Right cardiac atrium (tissue), 5 donors: Measurements from ENCODE around the gene CYP27C1. TPM values are rescaled to one million over a fixed set of nuclear protein-coding genes. Genes with fewer than 3 reads are reported as not detected.
"Not testable (repeated sequence)": the region's sequence is repeated elsewhere in the genome, so short reads cannot be mapped to it uniquely, and the experiment has no call there.

Experiments
- ATAC-seq, 2 donors: fragments of 200-7000 bp; cut with Tn5 transposase; one replicate each; pipeline versions ENCODE4 v1.8.0 to v1.9.1; 2020; ENCODE audit warnings: moderate library complexity in 2 of 2, mild to moderate bottlenecking in 1 of 2
- DNase-seq, 3 donors: peaks; one replicate each; pipeline ENCODE4 v3.0.0-alpha.2; 2020
- H3K27ac ChIP-seq: one replicate; pipeline ENCODE4 v1.5.1; 2013; ENCODE audit warnings: mild to moderate bottlenecking, low read length, control low read depth, moderate library complexity
- H3K27me3 ChIP-seq: one replicate; pipeline ENCODE4 v1.6.1; 2013; ENCODE audit not compliant: control insufficient read depth, insufficient read depth
- H3K4me1 ChIP-seq: one replicate; pipeline ENCODE4 v1.6.1; 2013; ENCODE audit warnings: low read length; ENCODE audit not compliant: control insufficient read depth, insufficient read depth
- H3K4me3 ChIP-seq: one replicate; pipeline ENCODE4 v1.5.1; 2013; ENCODE audit warnings: low read length, control low read depth
- H3K9me3 ChIP-seq: one replicate; pipeline ENCODE4 v1.6.1; 2013; ENCODE audit warnings: low read length; ENCODE audit not compliant: control insufficient read depth
- WGBS: extraction: QIAGEN DNeasy Blood & Tissue Kit; methylation state at CpG from one replicate; pipeline ENCODE4 v1.1.7; 2013; 5-methylcytosine and 5-hydroxymethylcytosine counted together
- intact Hi-C, 4 donors: fragments of 100-400 bp; cut with DNase I; formaldehyde crosslinking; loops; one replicate each; pipeline versions ENCODE4 v1.11.0 to v1.14.0; 2022 to 2023
- long read RNA-seq, 4 donors: library from polyadenylated mRNA; unstranded; transcript quantifications; one replicate each; pipeline ENCODE4 v2.0.0, GENCODE V29; 2020 to 2021
- polyA plus RNA-seq: library from polyadenylated mRNA; stranded (reverse); fragments of 200-250 nt; gene quantifications from one replicate; pipeline ENCODE4 v1.2.3, GENCODE V29; 2013
- total RNA-seq, 4 donors: library from RNA; stranded (reverse); fragmentation: NEBNext Ultra II Directional; extraction: Animal tissue kit (Norgen Biotek cat#: 25700); gene quantifications; one replicate each; pipeline ENCODE4 v1.2.1, GENCODE V29; 2021
- donor health status: healthy with polysubstance abuse.
- donor health status: DM: no; HTN: yes; CAD: no.
- donor health status: DM: no; HTN: no; CAD: no.
- donor health status: DM: no; HTN: yes; CAD: no; lungs with severe emphysema.
- donor health status: DM: yes; HTN: yes; CAD: no.

The CYP27C1 gene
- total RNA-seq, result under 1 TPM; 0.18 to 0.29 (median 0.24) TPM
- 0.20 TPM for polyA plus RNA-seq
- long read RNA-seq, donor 1, partial matches to known transcripts, result 0 of 2 reads
- long read RNA-seq, donor 1, other reads (novel, unspliced or antisense), result 2 of 2 reads
- long read RNA-seq, donor 2, result 0 reads
- long read RNA-seq, donor 3, result 0 reads
- long read RNA-seq, donor 4, result 0 reads

GRCh38 chr2:127220102-127220767 is at the start of gene CYP27C1:
TSS of gene CYP27C1 (minus strand) at chr2:127220299. CDS start at chr2:127220270, 29 bp downstream.
- Histone ChIP-seq H3K27ac (no peak within 1 kb of the TSS), H3K4me3 (peak within 1 kb of the TSS; percentile 78), H3K4me1 (no peaks in the 10 kb centered on the region), H3K9me3 (no peaks in the 10 kb centered on the region), H3K27me3 (no peaks in the 10 kb centered on the region)
- peak in 1 of 3 donors; percentile 57 for DNase-seq
- intact Hi-C loops, result no loop called here
- ATAC-seq, result peak; percentile 24 to 39
- under 1% methylated on average over 43 of the region's 43 CpGs for WGBS

- Histone ChIP-seq H3K27me3 (no peaks in the 10 kb centered on the region), H3K27ac (no peak overlapping the region), H3K4me3 (no peak overlapping the region), H3K9me3 (no peaks in the 10 kb centered on the region), H3K4me1 (no peaks in the 10 kb centered on the region)
- intact Hi-C loops, result no loop called here
- ATAC-seq, result no peak
- WGBS, result 80% methylated on average over 8 of the region's 8 CpGs
- DNase-seq, result no peak
Observed at GRCh38 chr2:127261804-127262406, 41.8 kb upstream of the CYP27C1 start.

GRCh38 chr2:127259355-127259754 is 39.3 kb upstream of the CYP27C1 start:
- H3K9me3 ChIP-seq, result no peaks in the 10 kb centered on the region
- 96% methylated on average over 5 of the region's 5 CpGs for WGBS
- no peak overlapping the region for H3K27ac ChIP-seq
- DNase-seq (no peak), ATAC-seq (no peak)
- no peaks in the 10 kb centered on the region for H3K27me3 ChIP-seq
- H3K4me1 ChIP-seq, result no peaks in the 10 kb centered on the region
- intact Hi-C loops, result no loop called here
- H3K4me3 ChIP-seq, result no peak overlapping the region

GRCh38 chr2:127256866-127257265 is 36.8 kb upstream of the CYP27C1 start:
- 71% methylated on average over 8 of the region's 8 CpGs for WGBS
- no peaks in the 10 kb centered on the region for H3K4me1 ChIP-seq
- DNase-seq, result no peak
- intact Hi-C loops, result no loop called here
- no peaks in the 10 kb centered on the region for H3K9me3 ChIP-seq
- no peak overlapping the region for H3K27ac ChIP-seq
- ATAC-seq, result no peak
- H3K27me3 ChIP-seq, result no peaks in the 10 kb centered on the region
- H3K4me3 ChIP-seq, result no peak overlapping the region

- intact Hi-C loops, result no loop called here
- WGBS, result 83% methylated on average over 3 of the region's 3 CpGs
- H3K9me3 ChIP-seq, result no peaks in the 10 kb centered on the region
- H3K4me3 ChIP-seq, result no peak overlapping the region
- H3K4me1 ChIP-seq, result no peaks in the 10 kb centered on the region
- H3K27me3 ChIP-seq, result no peaks in the 10 kb centered on the region
- ATAC-seq (no peak), DNase-seq (no peak)
- no peak overlapping the region for H3K27ac ChIP-seq
Observed at GRCh38 chr2:127256381-127256780, 36.3 kb upstream of the CYP27C1 start.

GRCh38 chr2:127255721-127256120 is 35.6 kb upstream of the CYP27C1 start:
- DNase-seq, result no peak
- ATAC-seq, result no peak
- no peak overlapping the region for H3K4me3 ChIP-seq
- no peaks in the 10 kb centered on the region for H3K4me1 ChIP-seq
- intact Hi-C loops, result no loop called here
- H3K27ac ChIP-seq, result no peak overlapping the region
- H3K27me3 ChIP-seq, result no peaks in the 10 kb centered on the region
- WGBS, result 95% methylated on average over 6 of the region's 6 CpGs
- no peaks in the 10 kb centered on the region for H3K9me3 ChIP-seq

- 56% methylated on average over 2 of the region's 2 CpGs for WGBS
- ATAC-seq (peak; percentile 34 to 43), DNase-seq (no peak)
- Histone ChIP-seq H3K4me3 (no peak overlapping the region), H3K4me1 (no peaks in the 10 kb centered on the region), H3K9me3 (no peaks in the 10 kb centered on the region), H3K27ac (no peak overlapping the region), H3K27me3 (no peaks in the 10 kb centered on the region)
- intact Hi-C loops, result no loop called here
Observed at GRCh38 chr2:127255146-127255545, 35.0 kb upstream of the CYP27C1 start.

GRCh38 chr2:127254386-127254981 is 34.4 kb upstream of the CYP27C1 start:
- ATAC-seq (no peak), DNase-seq (no peak)
- H3K9me3 ChIP-seq, result no peaks in the 10 kb centered on the region
- 75% methylated on average over 7 of the region's 7 CpGs for WGBS
- no peak overlapping the region for H3K27ac ChIP-seq
- no peaks in the 10 kb centered on the region for H3K27me3 ChIP-seq
- H3K4me3 ChIP-seq, result no peak overlapping the region
- intact Hi-C loops, result no loop called here
- no peaks in the 10 kb centered on the region for H3K4me1 ChIP-seq

GRCh38 chr2:127241184-127241583 is 21.1 kb upstream of the CYP27C1 start:
- H3K4me3 ChIP-seq, H3K27ac ChIP-seq, DNase-seq, intact Hi-C loops, H3K9me3 ChIP-seq, H3K4me1 ChIP-seq, H3K27me3 ChIP-seq, ATAC-seq: not testable (repeated sequence)
- WGBS, result 64% methylated on average over 2 of the region's 2 CpGs

- no peaks in the 10 kb centered on the region for H3K27me3 ChIP-seq
- H3K4me3 ChIP-seq, result no peak overlapping the region
- DNase-seq, result no peak
- H3K9me3 ChIP-seq, result no peaks in the 10 kb centered on the region
- intact Hi-C loops, result no loop called here
- H3K4me1 ChIP-seq, result no peaks in the 10 kb centered on the region
- WGBS, result 97% methylated on average over 1 of the region's 1 CpG
- no peak for ATAC-seq
- H3K27ac ChIP-seq, result no peak overlapping the region
Observed at GRCh38 chr2:127239395-127239794, 19.3 kb upstream of the CYP27C1 start.

GRCh38 chr2:127237768-127238167 is 17.7 kb upstream of the CYP27C1 start:
- intact Hi-C loops, DNase-seq, H3K4me3 ChIP-seq, H3K27ac ChIP-seq, H3K4me1 ChIP-seq, H3K27me3 ChIP-seq, ATAC-seq, H3K9me3 ChIP-seq: not testable (repeated sequence)
- 62% methylated on average over 2 of the region's 2 CpGs for WGBS
